ENCODE results near the gene SP1.

GRCh38 chr12:53419756-53420155, 39.8 kb downstream of the SP1 start:
- no peak for TF ChIP-seq CTCF (IDR thresholded peaks at IDR 0.05)
- TF ChIP-seq POLR2AphosphoS5 (IDR thresholded peaks at IDR 0.05) = no peak
- no peak for TF ChIP-seq POLR2A (IDR thresholded peaks at IDR 0.05)
